GM13977 (cell line): ENCODE results near the gene RAB38.

Experiments
- DNase-seq: peaks from one replicate; pipeline ENCODE4 v3.0.0; 2012; ENCODE audit warnings: low spot score
- in situ Hi-C: fragments of 300-500 bp; cut with MboI; formaldehyde crosslinking; loops from one replicate; pipeline ENCODE4 v1.12.0; 2022; ENCODE audit warnings: low sequenced_read_pairs, low pct_unique_long_range_greater_than_20kb, mixed read lengths, inconsistent platforms; ENCODE audit not compliant: unreplicated experiment
- TF ChIP-seq, protein P1 (sequence below): IDR thresholded peaks from 2 replicates; pipeline ENCODE4 v1.5.1; 2012; ENCODE audit warnings: mild to moderate bottlenecking, control low read depth; ENCODE audit not compliant: insufficient read depth; ENCODE audit errors: extremely low read depth, missing control alignments

Gene RAB38

GRCh38 chr11:88086297-88086696, 88.9 kb downstream of the RAB38 start:
- DNase-seq = no peak
- in situ Hi-C loops = no loop called here
- TF ChIP-seq, protein P1, sequence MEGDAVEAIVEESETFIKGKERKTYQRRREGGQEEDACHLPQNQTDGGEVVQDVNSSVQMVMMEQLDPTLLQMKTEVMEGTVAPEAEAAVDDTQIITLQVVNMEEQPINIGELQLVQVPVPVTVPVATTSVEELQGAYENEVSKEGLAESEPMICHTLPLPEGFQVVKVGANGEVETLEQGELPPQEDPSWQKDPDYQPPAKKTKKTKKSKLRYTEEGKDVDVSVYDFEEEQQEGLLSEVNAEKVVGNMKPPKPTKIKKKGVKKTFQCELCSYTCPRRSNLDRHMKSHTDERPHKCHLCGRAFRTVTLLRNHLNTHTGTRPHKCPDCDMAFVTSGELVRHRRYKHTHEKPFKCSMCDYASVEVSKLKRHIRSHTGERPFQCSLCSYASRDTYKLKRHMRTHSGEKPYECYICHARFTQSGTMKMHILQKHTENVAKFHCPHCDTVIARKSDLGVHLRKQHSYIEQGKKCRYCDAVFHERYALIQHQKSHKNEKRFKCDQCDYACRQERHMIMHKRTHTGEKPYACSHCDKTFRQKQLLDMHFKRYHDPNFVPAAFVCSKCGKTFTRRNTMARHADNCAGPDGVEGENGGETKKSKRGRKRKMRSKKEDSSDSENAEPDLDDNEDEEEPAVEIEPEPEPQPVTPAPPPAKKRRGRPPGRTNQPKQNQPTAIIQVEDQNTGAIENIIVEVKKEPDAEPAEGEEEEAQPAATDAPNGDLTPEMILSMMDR = no peak

- no peak for DNase-seq
- in situ Hi-C loops = no loop called here
- TF ChIP-seq, protein P1 = no peak
These were observed 104.8 kb downstream of the RAB38 start for GRCh38 chr11:88070437-88070836.

GRCh38 chr11:88068848-88069554, 106.2 kb downstream of the RAB38 start:
- in situ Hi-C loops = no loop called here
- no peak for DNase-seq
- TF ChIP-seq, protein P1 = no peak

GRCh38 chr11:88066090-88066489, 109.2 kb downstream of the RAB38 start:
- no peak for DNase-seq
- in situ Hi-C loops = no loop called here
- TF ChIP-seq, protein P1 = no peak

- in situ Hi-C loops = no loop called here
These were observed 111.0 kb downstream of the RAB38 start for GRCh38 chr11:88064097-88064705.

More at GRCh38 chr11:88064097-88064705, 111.0 kb downstream of the RAB38 start:
- DNase-seq = no peak
- TF ChIP-seq, protein P1 = no peak
